Pancreas (tissue), 10 donors: Measurements from ENCODE around the gene RAB1B. TPM values are rescaled to one million over a fixed set of nuclear protein-coding genes. Genes with fewer than 3 reads are reported as not detected.

Source experiments
- ATAC-seq, 4 donors: fragments of 200-7000 bp; cut with Tn5 transposase; one replicate each; pipeline versions ENCODE4 v1.8.0 to v1.9.1; 2020; ENCODE audit warnings: mild to moderate bottlenecking in 4 of 4, moderate library complexity in 4 of 4
- DNase-seq, 6 donors: peaks; one replicate each; pipeline ENCODE4 v3.0.0-alpha.2; 2020
- FAIRE-seq: peaks from 2 replicates; lab custom pipeline; 2012; peaks lifted over from hg19 to GRCh38; lab: Jason Lieb, UNC
- H3K27ac ChIP-seq, 4 donors: fragments of 200-600 bp; sonication (generic); 1 replicate in 3 of 4; 2 replicates in 1 of 4; pipeline versions ENCODE4 v1.5.0 to v1.8.0; 2020
- H3K27me3 ChIP-seq, 4 donors: fragments of 200-600 bp; one replicate each; pipeline ENCODE4 v1.8.0; 2021
- H3K36me3 ChIP-seq, 3 donors: fragments of 200-600 bp; sonication (generic) in 1 of 3; one replicate each; pipeline versions ENCODE4 v1.5.0 to v1.8.0; 2020 to 2021
- H3K4me1 ChIP-seq, 3 donors: fragments of 200-600 bp; one replicate each; pipeline ENCODE4 v1.8.0; 2021
- H3K4me3 ChIP-seq, 4 donors: fragments of 200-600 bp; sonication (generic) in 2 of 4; one replicate each; pipeline versions ENCODE4 v1.5.0 to v1.8.0; 2020 to 2021
- H3K9me3 ChIP-seq, 4 donors: fragments of 200-600 bp; one replicate each; pipeline ENCODE4 v1.8.0; 2021
- CTCF ChIP-seq, 4 donors: fragments of 200-600 bp; sonication (generic) in 3 of 4; IDR thresholded peaks; one replicate each; pipeline versions ENCODE4 v1.5.0 to v1.8.0; 2021; ENCODE audit warnings: antibody characterized with exemption in 4 of 4
- WGBS, 2 donors: extraction: QIAGEN DNeasy Blood & Tissue Kit; methylation state at CpG; one replicate each; pipeline ENCODE4 v1.1.7; 2013; 5-methylcytosine and 5-hydroxymethylcytosine counted together
- intact Hi-C, 3 donors: fragments of 100-400 bp; cut with DNase I; formaldehyde crosslinking; loops; one replicate each; pipeline versions ENCODE4 v1.11.1 to v1.14.2; 2022
- polyA plus RNA-seq, 2 donors: library from polyadenylated mRNA; stranded (reverse); fragments of 200-250 nt; gene quantifications; one replicate each; pipeline ENCODE4 v1.2.3, GENCODE V29; 2013
- total RNA-seq, 6 donors: library from RNA; stranded (reverse); fragmentation: NEBNext Ultra II Directional in 4 of 6; extraction: Animal tissue kit (Norgen Biotek cat#: 25700) in 4 of 6; gene quantifications; one replicate each; pipeline versions ENCODE4 v1.2.1 to v1.2.4, GENCODE V29; 2021 to 2023
- donor health status: healthy with polysubstance abuse.
- donor health status: DM: no; HTN: no; CAD: no; lungs with moderate emphysema.
- donor health status: DM: no; HTN: no; CAD: no.
- donor health status: control.
- donor health status: control.
- donor health status: Bipolar disorder and iron deficiency.
- donor health status: DM: yes; HTN: yes; CAD: no.
- donor health status: DM: no; HTN: no; CAD: no.
- donor health status: DM: no; HTN: no; CAD: no.
- donor health status: DM: yes; HTN: yes; CAD: no.

Gene RAB1B
- total and polyA plus RNA-seq, 8 donors: 36.8 to 96.2 (median 55.1) TPM

GRCh38 chr11:66237867-66238266, 30.6 kb upstream of the RAB1B start:
- intact Hi-C loops: no loop called here
- Histone ChIP-seq H3K9me3 (no peaks in the 10 kb centered on the region), H3K27ac (no peak overlapping the region), H3K36me3 (peaks cover 0 to 47% (median 10%) of the 10 kb centered on the region in 3 donors), H3K4me3 (no peak overlapping the region), H3K4me1 (no peaks in the 10 kb centered on the region), H3K27me3 (no peaks in the 10 kb centered on the region)
- ATAC-seq (peak in 1 of 4 donors; percentile 32), DNase-seq (no peak), FAIRE-seq (no peak)
- no peak for TF ChIP-seq CTCF (IDR thresholded peaks at IDR 0.05)
- 87 to 92% methylated on average over 6 of the region's 6 CpGs for WGBS, 2 donors

GRCh38 chr11:66238786-66239413, 29.5 kb upstream of the RAB1B start:
- intact Hi-C loops: no loop called here

GRCh38 chr11:66239511-66239910, 28.9 kb upstream of the RAB1B start:
- Histone ChIP-seq H3K4me1 (no peaks in the 10 kb centered on the region), H3K36me3 (peaks cover 0 to 31% (median 7%) of the 10 kb centered on the region in 3 donors), H3K9me3 (no peaks in the 10 kb centered on the region), H3K4me3 (no peak overlapping the region), H3K27ac (no peak overlapping the region), H3K27me3 (no peaks in the 10 kb centered on the region)
- WGBS, 2 donors: 79 to 81% methylated on average over 3 of the region's 3 CpGs
- TF ChIP-seq CTCF (IDR thresholded peaks at IDR 0.05): no peak
- no peak for FAIRE-seq
- ATAC-seq: no peak
- intact Hi-C loops: no loop called here
- DNase-seq: no peak

More at GRCh38 chr11:66238786-66239413, 29.5 kb upstream of the RAB1B start:
- DNase-seq (no peak), ATAC-seq (no peak), FAIRE-seq (no peak)
- Histone ChIP-seq H3K27me3 (no peaks in the 10 kb centered on the region), H3K36me3 (peaks cover 0 to 37% (median 10%) of the 10 kb centered on the region in 3 donors), H3K27ac (no peak overlapping the region), H3K4me1 (no peaks in the 10 kb centered on the region), H3K9me3 (no peaks in the 10 kb centered on the region), H3K4me3 (no peak overlapping the region)
- TF ChIP-seq CTCF (IDR thresholded peaks at IDR 0.05): no peak
- WGBS, 2 donors: 93 to 94% methylated on average over 17 of the region's 17 CpGs

GRCh38 chr11:66239998-66240780, 28.2 kb upstream of the RAB1B start:
- peaks cover 0 to 31% (median 7%) of the 10 kb centered on the region in 3 donors for H3K36me3 ChIP-seq

More at GRCh38 chr11:66239998-66240780, 28.2 kb upstream of the RAB1B start:
- H3K9me3 ChIP-seq: no peaks in the 10 kb centered on the region
- no peak for ATAC-seq
- no peak for DNase-seq
- WGBS, 2 donors: 89 to 93% methylated on average over 25 of the region's 25 CpGs
- H3K27ac ChIP-seq: no peak overlapping the region
- no peaks in the 10 kb centered on the region for H3K27me3 ChIP-seq
- no peaks in the 10 kb centered on the region for H3K4me1 ChIP-seq
- intact Hi-C loops: no loop called here
- no peak for FAIRE-seq
- no peak overlapping the region for H3K4me3 ChIP-seq
- TF ChIP-seq CTCF (IDR thresholded peaks at IDR 0.05): no peak
